Hepatocyte (in vitro differentiated cells): ENCODE data around the gene VAV1. TPM values are rescaled to one million over a fixed set of nuclear protein-coding genes. Genes with fewer than 3 reads are reported as not detected.

Experiments
- DNase-seq: peaks from one replicate; pipeline ENCODE4 v3.0.0-alpha.2; 2016; ENCODE audit warnings: low spot score
- H2AFZ ChIP-seq: fragments of 200-600 bp; sonication (generic); 2 replicates; pipeline ENCODE4 v1.6.0; 2016; ENCODE audit warnings: antibody characterized with exemption, mild to moderate bottlenecking
- H3K27ac ChIP-seq: fragments of 200-600 bp; sonication (generic); 2 replicates; pipeline ENCODE4 v1.5.1; 2016; ENCODE audit warnings: mild to moderate bottlenecking
- H3K27me3 ChIP-seq: fragments of 200-600 bp; sonication (generic); 2 replicates; pipeline ENCODE4 v1.6.1; 2016
- H3K36me3 ChIP-seq: fragments of 200-600 bp; sonication (generic); replicated peaks from 2 replicates; pipeline ENCODE4 v1.5.1; 2016; ENCODE audit warnings: low read depth; ENCODE audit not compliant: insufficient read depth
- H3K4me1 ChIP-seq: fragments of 200-600 bp; sonication (generic); 2 replicates; pipeline ENCODE4 v1.5.1; 2016; ENCODE audit warnings: mild to moderate bottlenecking, moderate library complexity; ENCODE audit not compliant: insufficient read depth
- H3K4me2 ChIP-seq: fragments of 200-600 bp; sonication (generic); 2 replicates; pipeline ENCODE4 v1.6.0; 2016
- H3K4me3 ChIP-seq: fragments of 200-600 bp; sonication (generic); 2 replicates; pipeline ENCODE4 v1.5.1; 2016; ENCODE audit warnings: mild to moderate bottlenecking
- H3K79me2 ChIP-seq: fragments of 200-600 bp; sonication (generic); 2 replicates; pipeline ENCODE4 v1.6.0; 2017; ENCODE audit warnings: mild to moderate bottlenecking
- H3K9me2 ChIP-seq: fragments of 200-600 bp; sonication (generic); replicated peaks from 2 replicates; pipeline ENCODE4 v1.6.0; 2017; ENCODE audit warnings: mild to moderate bottlenecking; ENCODE audit not compliant: insufficient read depth
- H3K9me3 ChIP-seq: fragments of 200-600 bp; sonication (generic); 2 replicates; pipeline ENCODE4 v1.5.1; 2016; ENCODE audit warnings: low read depth, mild to moderate bottlenecking
- H4K20me1 ChIP-seq: fragments of 200-600 bp; sonication (generic); 2 replicates; pipeline ENCODE4 v1.6.0; 2016; ENCODE audit warnings: mild to moderate bottlenecking; ENCODE audit not compliant: insufficient read depth, poor library complexity, severe bottlenecking
- CTCF ChIP-seq: fragments of 200-600 bp; sonication (generic); IDR thresholded peaks from 2 replicates; pipeline ENCODE4 v1.5.1; 2016; ENCODE audit warnings: antibody characterized with exemption, mild to moderate bottlenecking; ENCODE audit not compliant: poor library complexity
- EZH2 ChIP-seq: fragments of 200-600 bp; sonication (generic); IDR thresholded peaks from 2 replicates; pipeline ENCODE4 v1.6.1; 2016; ENCODE audit warnings: antibody characterized with exemption, mild to moderate bottlenecking, borderline replicate concordance
- EZH2phosphoT487 ChIP-seq: fragments of 200-600 bp; sonication (generic); IDR thresholded peaks from one replicate; pipeline ENCODE4 v1.6.1; 2018; ENCODE audit warnings: antibody characterized with exemption, mild to moderate bottlenecking, low read depth, moderate library complexity; ENCODE audit not compliant: unreplicated experiment, severe bottlenecking
- WGBS: methylation state at CpG from one replicate; pipeline ENCODE4 v1.1.6; 2016; ENCODE audit warnings: low lambda C conversion rate; ENCODE audit errors: missing lambda C conversion rate; 5-methylcytosine and 5-hydroxymethylcytosine counted together
- polyA plus RNA-seq: library from polyadenylated mRNA; unstranded; fragments of >200 nt; fragmentation: Nextera tagmentation; extraction: Ambion mirVana; gene quantifications from 2 replicates; pipeline ENCODE4 v1.2.1, GENCODE V29; 2016
- total RNA-seq: library from RNA; depleted of rRNA; stranded (reverse); fragments of >200 nt; gene quantifications from 2 replicates; pipeline ENCODE4 v1.2.3, GENCODE V29; 2014

VAV1 gene
- total and polyA plus RNA-seq, 2 experiments from 2014 or later, result 0.23 TPM; not detected in 1

- Histone ChIP-seq H4K20me1 (no peaks in the 10 kb centered on the region), H3K9me3 (no peaks in the 10 kb centered on the region), H3K4me3 (no peak overlapping the region), H3K79me2 (peaks cover 2% of the 10 kb centered on the region), H2AFZ (no peak overlapping the region), H3K27me3 (no peaks in the 10 kb centered on the region), H3K27ac (peak overlapping the region; percentile 75), H3K4me2 (peak overlapping the region; percentile 52), H3K4me1 (peaks cover 9% of the 10 kb centered on the region), H3K9me2 (no peaks in the 10 kb centered on the region), H3K36me3 (no peaks in the 10 kb centered on the region)
- no peak for DNase-seq
- 93% methylated on average over 23 of the region's 23 CpGs for WGBS
- TF ChIP-seq EZH2phosphoT487 (no peak), EZH2 (no peak), CTCF (no peak)
These were observed 42.8 kb upstream of the VAV1 start for GRCh38 chr19:6729573-6730152.

GRCh38 chr19:6730153-6730804, 42.2 kb upstream of the VAV1 start:
- no peak overlapping the region for H2AFZ ChIP-seq
- no peaks in the 10 kb centered on the region for H4K20me1 ChIP-seq
- H3K27me3 ChIP-seq, result no peaks in the 10 kb centered on the region
- H3K27ac ChIP-seq, result peak overlapping the region; percentile 75
- H3K9me2 ChIP-seq, result no peaks in the 10 kb centered on the region
- TF ChIP-seq CTCF (no peak), EZH2 (no peak), EZH2phosphoT487 (no peak)
- WGBS, result 70% methylated on average over 21 of the region's 27 CpGs
- peaks cover 8% of the 10 kb centered on the region for H3K79me2 ChIP-seq
- no peaks in the 10 kb centered on the region for H3K36me3 ChIP-seq
- peaks cover 12% of the 10 kb centered on the region for H3K4me1 ChIP-seq
- peak overlapping the region; percentile 52 for H3K4me2 ChIP-seq
- peak; percentile 92 for DNase-seq
- no peak overlapping the region for H3K4me3 ChIP-seq
- H3K9me3 ChIP-seq, result no peaks in the 10 kb centered on the region

GRCh38 chr19:6730941-6731670, 41.4 kb upstream of the VAV1 start:
- Histone ChIP-seq H3K4me1 (peaks cover 12% of the 10 kb centered on the region), H2AFZ (no peak overlapping the region), H3K27me3 (no peaks in the 10 kb centered on the region), H3K9me3 (no peaks in the 10 kb centered on the region), H3K9me2 (no peaks in the 10 kb centered on the region), H3K27ac (no peak overlapping the region), H3K36me3 (no peaks in the 10 kb centered on the region), H3K4me2 (peak overlapping the region; percentile 52), H3K79me2 (peaks cover 14% of the 10 kb centered on the region), H3K4me3 (no peak overlapping the region), H4K20me1 (no peaks in the 10 kb centered on the region)
- WGBS, result 92% methylated on average over 14 of the region's 30 CpGs
- no peak for DNase-seq
- TF ChIP-seq EZH2, result no peak
- no peak for TF ChIP-seq CTCF
- no peak for TF ChIP-seq EZH2phosphoT487
